ENCODE results near the gene FAM163A. TPM values are rescaled to one million over a fixed set of nuclear protein-coding genes. Genes with fewer than 3 reads are reported as not detected.

Gene FAM163A
- total and polyA plus RNA-seq, 9 of the 15 experiments (the other 6 are each of a cell fraction or from before 2014, with no cell fraction given): not detected

DNA sequence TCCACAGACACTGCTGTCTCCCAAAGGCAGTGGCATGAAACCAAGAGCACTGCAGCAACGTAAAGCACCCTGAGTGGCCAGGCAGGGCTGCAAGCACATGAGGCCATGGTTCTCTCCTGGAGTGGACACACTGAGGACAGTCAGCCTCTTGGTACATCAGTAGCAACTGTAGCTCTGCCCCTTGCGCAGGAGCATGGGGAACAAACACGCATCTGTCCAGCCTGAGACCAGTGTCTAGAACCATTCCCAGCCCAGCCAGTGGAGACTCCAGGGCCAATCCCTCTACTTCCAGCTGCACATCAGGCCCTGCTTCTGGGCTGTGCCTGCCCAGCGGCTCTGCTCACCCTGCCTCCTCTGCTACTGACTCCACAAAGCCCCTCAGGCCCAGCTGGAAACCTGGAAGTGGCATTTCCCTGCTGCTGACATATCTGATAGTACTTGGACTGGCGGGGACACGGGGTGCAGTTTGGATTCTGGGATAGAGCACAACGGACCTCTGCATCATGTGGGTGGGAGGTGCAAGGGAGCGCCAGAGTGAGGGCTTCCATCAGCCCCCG, 85.5 kb downstream of the FAM163A start:
- Histone ChIP-seq H3K9me3 (replicated peaks; ENCODE audit: control insufficient read depth, insufficient read depth, low read depth, low read length) (no peaks in the 10 kb centered on the region), H3K27ac (ENCODE audit: extremely low read depth, low read depth, low read length) (no peak overlapping the region), H3K9ac (ENCODE audit: insufficient read depth in 1 of 2, low read depth in 2 of 2, low read length in 2 of 2) (no peak overlapping the region; a peak in 1 of 4 replicates), H3K9me1 (ENCODE audit: control insufficient read depth, insufficient read depth, low read length) (no peaks in the 10 kb centered on the region), H2AFZ (ENCODE audit: low read depth, low read length) (no peak overlapping the region), H3K4me1 (replicated peaks in 1 of 2; ENCODE audit: control insufficient read depth in 2 of 2, insufficient read depth in 2 of 2, low read length in 2 of 2) (peaks cover 5 to 12% of the 10 kb centered on the region in 2 experiments; a peak in 3 of 5 replicates), H3K4me3 (no peak overlapping the region), H3K36me3 (ENCODE audit: control insufficient read depth, insufficient read depth, low read length) (no peaks in the 10 kb centered on the region), H3K4me2 (ENCODE audit: insufficient read depth, low read length) (no peak overlapping the region), H3K27me3 (ENCODE audit: control insufficient read depth in 2 of 2, insufficient read depth in 2 of 2, low read length in 2 of 2) (peaks cover 28 to 59% of the 10 kb centered on the region in 2 experiments), H4K20me1 (replicated peaks; ENCODE audit: control insufficient read depth, insufficient read depth, low read length) (no peaks in the 10 kb centered on the region), H3K79me2 (ENCODE audit: control insufficient read depth, insufficient read depth, low read length) (no peaks in the 10 kb centered on the region)
- ChIA-PET POLR2A (interaction anchor here (0.9 to 3.5 kb wide), 5 partner anchors 10 to 55 kb away, joined by 3 to 13 read pairs (median 7); no protein-coding TSS in a partner anchor), CTCF (ENCODE audit: low intra/inter-chr PET ratio) (no interaction called here)
- no TSS peak for BruUV-seq (replicated peaks)
- no peak for DNase-seq (ENCODE audit: extremely low read depth in 1 of 4, low spot score in 3 of 4)
- in situ Hi-C loops (cut with MboI): no loop called here
- no peak for FAIRE-seq
- intact Hi-C loops (cut with micrococcal nuclease): no loop called here
- TF ChIP-seq, protein P1, sequence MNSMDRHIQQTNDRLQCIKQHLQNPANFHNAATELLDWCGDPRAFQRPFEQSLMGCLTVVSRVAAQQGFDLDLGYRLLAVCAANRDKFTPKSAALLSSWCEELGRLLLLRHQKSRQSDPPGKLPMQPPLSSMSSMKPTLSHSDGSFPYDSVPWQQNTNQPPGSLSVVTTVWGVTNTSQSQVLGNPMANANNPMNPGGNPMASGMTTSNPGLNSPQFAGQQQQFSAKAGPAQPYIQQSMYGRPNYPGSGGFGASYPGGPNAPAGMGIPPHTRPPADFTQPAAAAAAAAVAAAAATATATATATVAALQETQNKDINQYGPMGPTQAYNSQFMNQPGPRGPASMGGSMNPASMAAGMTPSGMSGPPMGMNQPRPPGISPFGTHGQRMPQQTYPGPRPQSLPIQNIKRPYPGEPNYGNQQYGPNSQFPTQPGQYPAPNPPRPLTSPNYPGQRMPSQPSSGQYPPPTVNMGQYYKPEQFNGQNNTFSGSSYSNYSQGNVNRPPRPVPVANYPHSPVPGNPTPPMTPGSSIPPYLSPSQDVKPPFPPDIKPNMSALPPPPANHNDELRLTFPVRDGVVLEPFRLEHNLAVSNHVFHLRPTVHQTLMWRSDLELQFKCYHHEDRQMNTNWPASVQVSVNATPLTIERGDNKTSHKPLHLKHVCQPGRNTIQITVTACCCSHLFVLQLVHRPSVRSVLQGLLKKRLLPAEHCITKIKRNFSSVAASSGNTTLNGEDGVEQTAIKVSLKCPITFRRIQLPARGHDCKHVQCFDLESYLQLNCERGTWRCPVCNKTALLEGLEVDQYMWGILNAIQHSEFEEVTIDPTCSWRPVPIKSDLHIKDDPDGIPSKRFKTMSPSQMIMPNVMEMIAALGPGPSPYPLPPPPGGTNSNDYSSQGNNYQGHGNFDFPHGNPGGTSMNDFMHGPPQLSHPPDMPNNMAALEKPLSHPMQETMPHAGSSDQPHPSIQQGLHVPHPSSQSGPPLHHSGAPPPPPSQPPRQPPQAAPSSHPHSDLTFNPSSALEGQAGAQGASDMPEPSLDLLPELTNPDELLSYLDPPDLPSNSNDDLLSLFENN (IDR thresholded peaks at IDR 0.05; ENCODE audit: low read depth in 2 of 2, low read length in 2 of 2): no peak
- TF ChIP-seq HNRNPH1 (optimal IDR thresholded peaks at IDR 0.05; ENCODE audit: low read depth, low read length) (no peak), SAP30 (IDR thresholded peaks at IDR 0.05; ENCODE audit: borderline replicate concordance, insufficient read depth, low read depth, low read length, poor library complexity, severe bottlenecking) (no peak), KHSRP (IDR thresholded peaks at IDR 0.05) (no peak), ZZZ3 (IDR thresholded peaks at IDR 0.05) (no peak), BHLHE40 (IDR thresholded peaks at IDR 0.05; ENCODE audit: low read length) (no peak)
- TF ChIP-seq, protein P2, sequence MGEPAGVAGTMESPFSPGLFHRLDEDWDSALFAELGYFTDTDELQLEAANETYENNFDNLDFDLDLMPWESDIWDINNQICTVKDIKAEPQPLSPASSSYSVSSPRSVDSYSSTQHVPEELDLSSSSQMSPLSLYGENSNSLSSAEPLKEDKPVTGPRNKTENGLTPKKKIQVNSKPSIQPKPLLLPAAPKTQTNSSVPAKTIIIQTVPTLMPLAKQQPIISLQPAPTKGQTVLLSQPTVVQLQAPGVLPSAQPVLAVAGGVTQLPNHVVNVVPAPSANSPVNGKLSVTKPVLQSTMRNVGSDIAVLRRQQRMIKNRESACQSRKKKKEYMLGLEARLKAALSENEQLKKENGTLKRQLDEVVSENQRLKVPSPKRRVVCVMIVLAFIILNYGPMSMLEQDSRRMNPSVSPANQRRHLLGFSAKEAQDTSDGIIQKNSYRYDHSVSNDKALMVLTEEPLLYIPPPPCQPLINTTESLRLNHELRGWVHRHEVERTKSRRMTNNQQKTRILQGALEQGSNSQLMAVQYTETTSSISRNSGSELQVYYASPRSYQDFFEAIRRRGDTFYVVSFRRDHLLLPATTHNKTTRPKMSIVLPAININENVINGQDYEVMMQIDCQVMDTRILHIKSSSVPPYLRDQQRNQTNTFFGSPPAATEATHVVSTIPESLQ (CRISPR knock-in tag; IDR thresholded peaks at IDR 0.05): no peak
- TF ChIP-seq, protein P3, sequence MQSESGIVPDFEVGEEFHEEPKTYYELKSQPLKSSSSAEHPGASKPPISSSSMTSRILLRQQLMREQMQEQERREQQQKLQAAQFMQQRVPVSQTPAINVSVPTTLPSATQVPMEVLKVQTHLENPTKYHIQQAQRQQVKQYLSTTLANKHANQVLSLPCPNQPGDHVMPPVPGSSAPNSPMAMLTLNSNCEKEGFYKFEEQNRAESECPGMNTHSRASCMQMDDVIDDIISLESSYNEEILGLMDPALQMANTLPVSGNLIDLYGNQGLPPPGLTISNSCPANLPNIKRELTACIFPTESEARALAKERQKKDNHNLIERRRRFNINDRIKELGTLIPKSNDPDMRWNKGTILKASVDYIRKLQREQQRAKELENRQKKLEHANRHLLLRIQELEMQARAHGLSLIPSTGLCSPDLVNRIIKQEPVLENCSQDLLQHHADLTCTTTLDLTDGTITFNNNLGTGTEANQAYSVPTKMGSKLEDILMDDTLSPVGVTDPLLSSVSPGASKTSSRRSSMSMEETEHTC (IDR thresholded peaks at IDR 0.05): no peak
- TF ChIP-seq, protein P4, sequence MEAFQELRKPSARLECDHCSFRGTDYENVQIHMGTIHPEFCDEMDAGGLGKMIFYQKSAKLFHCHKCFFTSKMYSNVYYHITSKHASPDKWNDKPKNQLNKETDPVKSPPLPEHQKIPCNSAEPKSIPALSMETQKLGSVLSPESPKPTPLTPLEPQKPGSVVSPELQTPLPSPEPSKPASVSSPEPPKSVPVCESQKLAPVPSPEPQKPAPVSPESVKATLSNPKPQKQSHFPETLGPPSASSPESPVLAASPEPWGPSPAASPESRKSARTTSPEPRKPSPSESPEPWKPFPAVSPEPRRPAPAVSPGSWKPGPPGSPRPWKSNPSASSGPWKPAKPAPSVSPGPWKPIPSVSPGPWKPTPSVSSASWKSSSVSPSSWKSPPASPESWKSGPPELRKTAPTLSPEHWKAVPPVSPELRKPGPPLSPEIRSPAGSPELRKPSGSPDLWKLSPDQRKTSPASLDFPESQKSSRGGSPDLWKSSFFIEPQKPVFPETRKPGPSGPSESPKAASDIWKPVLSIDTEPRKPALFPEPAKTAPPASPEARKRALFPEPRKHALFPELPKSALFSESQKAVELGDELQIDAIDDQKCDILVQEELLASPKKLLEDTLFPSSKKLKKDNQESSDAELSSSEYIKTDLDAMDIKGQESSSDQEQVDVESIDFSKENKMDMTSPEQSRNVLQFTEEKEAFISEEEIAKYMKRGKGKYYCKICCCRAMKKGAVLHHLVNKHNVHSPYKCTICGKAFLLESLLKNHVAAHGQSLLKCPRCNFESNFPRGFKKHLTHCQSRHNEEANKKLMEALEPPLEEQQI (IDR thresholded peaks at IDR 0.05): no peak
- ATAC-seq: no peak
- 19% methylated on average over 9 of the region's 9 CpGs for WGBS (ENCODE audit: insufficient coverage, low coverage, missing lambda C conversion rate)
